Measurements from ENCODE around the gene NEK1.

DNA sequence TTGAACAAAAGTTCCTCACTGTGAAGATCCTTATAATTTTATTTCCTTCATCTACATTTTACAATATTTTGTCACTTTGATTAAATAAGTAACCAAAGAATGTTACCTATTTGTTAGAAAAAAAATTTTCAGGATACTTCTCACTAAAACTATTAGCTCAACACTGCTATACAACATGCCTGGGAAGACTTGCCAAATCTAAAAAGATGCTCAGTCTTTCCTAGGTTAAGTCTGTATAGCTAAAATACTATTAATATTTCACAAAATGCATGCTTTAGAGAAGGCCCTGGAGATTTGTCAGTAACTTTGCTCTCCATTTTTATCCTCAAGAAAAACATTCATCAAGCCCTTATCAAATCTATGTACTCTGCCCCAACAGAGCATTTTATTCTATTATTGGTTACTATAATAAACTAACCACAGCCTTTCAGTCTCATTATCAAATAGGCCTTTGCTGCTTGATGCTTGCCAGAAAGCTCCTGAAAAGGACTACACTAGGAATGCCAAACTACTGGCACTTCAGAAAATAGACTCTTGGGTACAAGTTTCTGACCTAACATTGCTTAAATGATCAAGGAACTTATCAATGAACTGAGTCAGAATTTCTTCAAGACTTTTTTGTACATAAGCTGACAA, 17.7 kb downstream of the NEK1 start:
- no peak for TF ChIP-seq POLR2A (IDR thresholded peaks at IDR 0.05; ENCODE audit: low read length)
- TF ChIP-seq GATA1 (IDR thresholded peaks at IDR 0.05; ENCODE audit: low read depth, low read length) = no peak

All from erythroblast (primary cell).